HG02938 (cell line): Measurements from ENCODE around the gene EMX2.
A peak's percentile ranks its signal among the peaks of the same experiment; 100 is the strongest.

ENCODE experiments used
- ATAC-seq: cut with Tn5 transposase; IDR thresholded peaks from one replicate; pipeline ENCODE4 v1.9.1; 2021; ENCODE audit warnings: mild to moderate bottlenecking, moderate library complexity; ENCODE audit not compliant: unreplicated experiment

Gene EMX2

GRCh38 chr10:117531371-117532002 lies 11.1 kb upstream of the EMX2 start:
- no peak for ATAC-seq

- ATAC-seq, result no peak
Measured at GRCh38 chr10:117532003-117532385, 10.6 kb upstream of the EMX2 start.

GRCh38 chr10:117532451-117533107 lies 10.0 kb upstream of the EMX2 start:
- ATAC-seq, result no peak

GRCh38 chr10:117533507-117534281 lies 8.9 kb upstream of the EMX2 start:
- ATAC-seq, result no peak

- ATAC-seq, result no peak
Measured at GRCh38 chr10:117534321-117535297, 7.9 kb upstream of the EMX2 start.

- ATAC-seq, result no peak
Measured at GRCh38 chr10:117535298-117536071, 7.1 kb upstream of the EMX2 start.

GRCh38 chr10:117536072-117536865 lies 6.3 kb upstream of the EMX2 start:
- no peak for ATAC-seq

- ATAC-seq, result no peak
Measured at GRCh38 chr10:117536866-117537435, 5.6 kb upstream of the EMX2 start.

- ATAC-seq, result no peak
Measured at GRCh38 chr10:117537436-117537903, 5.1 kb upstream of the EMX2 start.

- ATAC-seq, result peak; percentile 58
Measured at GRCh38 chr10:117537904-117538524, 4.5 kb upstream of the EMX2 start.

- no peak for ATAC-seq
Measured at GRCh38 chr10:117539361-117539773, 3.2 kb upstream of the EMX2 start.

GRCh38 chr10:117539903-117540639 lies 2.5 kb upstream of the EMX2 start:
- no peak for ATAC-seq

GRCh38 chr10:117540640-117541404 lies 1.7 kb upstream of the EMX2 start:
- no peak for ATAC-seq

- no peak for ATAC-seq
Measured at GRCh38 chr10:117541405-117541908, 1.1 kb upstream of the EMX2 start.

- ATAC-seq, result no peak
Measured at GRCh38 chr10:117541909-117542705, 439 bp upstream of the EMX2 start.
